NAMALWA (cell line): ENCODE data around the gene STXBP5L.
A peak's percentile ranks its signal among the peaks of the same experiment; 100 is the strongest.
"Not testable (repeated sequence)": the region's sequence is repeated elsewhere in the genome, so short reads cannot be mapped to it uniquely, and the experiment has no call there.

Experiments
- DNase-seq: peaks from one replicate; pipeline ENCODE4 v3.0.0-alpha.2; 2015; ENCODE audit warnings: low spot score

STXBP5L gene

GRCh38 chr3:121018917-121019321, 110.9 kb downstream of the STXBP5L start:
- no peak for DNase-seq

DNA sequence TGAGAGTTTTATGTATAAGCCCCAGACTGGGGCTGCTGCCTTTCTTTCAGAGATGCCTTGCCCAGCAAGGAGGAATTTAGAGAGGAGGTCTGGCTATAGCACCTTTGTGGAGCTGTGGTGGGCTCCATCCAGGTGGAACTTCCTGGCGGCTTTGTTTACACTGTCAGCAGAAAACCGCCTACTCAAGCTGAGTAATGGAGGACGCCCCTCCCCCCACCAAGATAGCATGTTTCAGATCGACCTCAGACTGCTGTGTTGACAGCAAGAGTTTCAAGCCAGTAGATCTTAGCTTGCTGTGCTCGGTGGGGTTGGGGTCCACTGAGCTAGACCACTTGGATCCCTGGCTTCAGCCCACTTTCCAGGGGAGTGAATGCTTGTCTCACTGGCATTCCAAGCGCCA, 155.6 kb downstream of the STXBP5L start:
- DNase-seq: no peak

DNA sequence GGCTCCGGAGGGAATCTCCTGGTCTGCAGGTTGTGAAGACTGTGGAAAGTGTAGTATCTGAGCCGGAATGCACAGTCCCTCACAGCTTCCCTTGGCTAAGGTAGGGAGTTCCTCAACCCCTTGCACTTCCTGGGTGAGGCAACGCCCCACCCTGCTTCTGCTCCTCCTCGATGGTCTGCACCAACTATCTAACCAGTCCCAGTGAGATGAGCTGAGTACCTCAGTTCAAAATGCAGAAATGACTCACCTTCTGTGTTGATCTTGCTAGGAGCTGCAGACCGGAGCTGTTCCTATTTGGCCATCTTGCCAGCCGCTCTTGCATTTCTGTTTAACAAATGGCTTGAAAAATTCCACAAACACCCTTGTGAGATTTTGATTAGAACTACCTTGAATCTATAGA, 156.1 kb downstream of the STXBP5L start:
- DNase-seq: no peak

DNA sequence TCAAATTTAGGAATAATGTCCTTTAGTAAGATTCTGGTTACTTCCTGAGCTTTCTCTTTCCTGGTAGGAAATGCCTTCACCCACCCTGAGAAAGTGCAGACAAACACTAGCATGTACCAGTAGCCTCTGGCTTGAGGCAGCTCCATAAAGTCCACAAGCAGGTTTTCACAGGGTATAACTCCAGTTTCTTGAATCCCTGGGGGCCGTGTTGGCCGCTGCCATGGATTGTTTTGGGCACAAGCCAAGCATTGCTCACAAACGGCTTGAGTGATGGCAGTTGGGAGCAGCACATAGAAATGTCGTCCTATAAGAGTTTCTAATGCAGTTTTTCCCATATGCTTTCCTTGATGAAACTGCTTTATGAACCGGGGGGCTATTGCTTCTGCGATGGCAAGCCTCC, 164.1 kb downstream of the STXBP5L start:
- DNase-seq: no peak

- no peak for DNase-seq
These were observed 165.0 kb downstream of the STXBP5L start for GRCh38 chr3:121073011-121073410.

GRCh38 chr3:121075191-121075590, 167.2 kb downstream of the STXBP5L start:
- no peak for DNase-seq

DNA sequence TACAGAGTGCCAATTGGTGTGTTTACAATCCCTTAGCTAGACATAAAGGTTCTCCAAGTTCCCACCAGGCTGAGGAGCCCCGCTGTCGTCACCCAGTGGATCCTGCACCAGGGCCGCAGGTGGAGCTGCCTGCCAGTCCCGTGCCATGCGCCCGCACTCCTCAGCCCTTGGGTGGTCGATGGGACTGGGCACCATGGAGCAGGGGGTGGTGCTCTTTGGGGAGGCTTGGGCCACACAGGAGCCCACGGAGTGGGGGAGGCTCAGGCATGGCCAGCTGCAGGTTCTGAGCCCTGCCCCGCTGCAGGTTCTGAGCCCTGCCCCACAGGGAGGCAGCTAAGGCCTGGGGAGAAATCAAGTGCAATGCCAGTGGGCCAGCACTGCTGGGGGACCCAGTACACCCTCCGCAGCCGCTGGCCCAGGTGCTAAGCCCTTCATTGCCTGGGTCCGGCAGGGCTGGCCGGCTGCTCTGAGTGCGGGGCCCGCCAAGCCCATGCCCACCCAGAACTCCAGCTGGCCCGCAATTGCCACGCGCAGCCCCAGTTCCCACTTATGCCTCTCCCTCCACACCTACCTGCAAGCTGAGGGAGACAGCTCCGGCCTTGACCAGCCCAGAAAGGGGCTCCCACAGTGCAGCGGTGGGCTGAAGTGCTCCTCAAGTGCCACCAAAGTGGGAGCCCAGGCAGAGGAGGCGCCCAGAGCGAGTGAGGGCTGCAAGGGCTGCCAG, 170.5 kb downstream of the STXBP5L start:
- DNase-seq: not testable (repeated sequence)

DNA sequence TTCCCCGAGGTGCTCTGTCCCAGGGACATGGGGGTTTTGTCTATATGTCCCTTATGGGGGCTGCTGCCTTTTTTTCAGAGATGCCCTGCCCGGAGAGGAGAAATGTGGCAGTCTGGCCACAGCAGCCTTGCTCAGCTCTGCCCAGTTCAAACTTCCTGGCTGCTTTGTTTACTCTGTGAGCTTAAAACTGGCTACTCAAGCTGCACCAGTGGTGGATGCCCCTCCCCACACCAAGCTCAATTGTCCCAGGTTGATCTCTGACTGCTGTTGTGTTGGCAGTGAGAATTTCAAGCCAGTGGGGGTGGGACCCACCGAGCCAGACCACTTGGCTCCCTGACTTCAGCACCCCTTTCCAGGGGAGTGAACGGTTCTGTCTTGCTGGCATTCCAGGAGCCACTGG, 188.9 kb downstream of the STXBP5L start:
- DNase-seq: no peak

DNA sequence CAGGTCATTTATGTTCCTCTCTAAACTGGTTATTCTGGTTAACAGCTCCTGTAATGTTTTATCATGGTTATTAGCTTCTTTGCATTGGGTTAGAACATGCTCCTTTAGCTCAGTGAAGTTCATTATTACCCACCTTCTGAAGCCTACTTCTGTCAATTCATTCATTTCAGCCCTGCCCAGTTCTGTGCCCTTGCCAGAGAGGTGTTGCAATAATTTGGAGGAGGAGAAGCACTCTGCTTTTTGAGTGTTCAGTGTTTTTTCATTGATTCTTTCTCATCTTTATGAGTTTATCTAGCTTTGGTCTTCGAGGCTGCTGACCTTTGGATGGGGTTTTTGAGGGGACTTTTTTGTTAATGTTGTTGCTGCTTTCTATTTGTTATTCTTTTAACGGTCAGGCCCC, 203.1 kb downstream of the STXBP5L start:
- not testable (repeated sequence) for DNase-seq

DNA sequence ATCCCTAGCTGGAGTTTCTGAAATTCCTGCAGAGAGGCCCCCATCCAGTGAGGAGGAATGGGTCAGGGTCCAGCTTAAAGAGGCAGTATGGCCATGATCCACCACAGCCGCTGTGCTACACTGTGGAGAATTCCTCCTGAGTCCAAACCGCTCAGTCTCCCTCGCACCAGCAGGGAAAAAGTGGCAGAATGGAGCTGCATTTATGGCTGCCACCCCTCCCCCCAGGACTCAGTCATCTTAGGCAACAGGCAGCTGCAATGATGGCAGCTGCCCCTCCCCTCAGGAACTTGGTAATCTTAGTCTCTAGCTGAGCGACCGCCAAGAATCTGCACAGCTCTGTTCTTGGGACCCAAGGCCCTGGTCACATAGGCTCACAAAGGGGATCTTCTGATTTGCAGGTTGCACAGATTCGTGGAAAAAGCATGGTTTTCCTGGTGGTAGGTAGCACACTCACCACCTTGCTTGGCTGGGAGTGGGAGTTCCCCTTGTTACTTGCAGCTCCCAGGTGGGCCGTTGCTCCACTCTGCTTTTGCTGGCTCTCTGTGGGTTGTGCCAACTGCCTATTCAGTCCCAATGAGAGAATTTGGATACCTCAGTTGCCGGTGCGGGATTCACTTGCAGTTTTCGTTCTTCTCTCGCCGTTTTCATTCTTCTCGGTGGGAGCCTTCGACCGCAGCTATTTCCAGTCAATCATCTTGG, 204.1 kb downstream of the STXBP5L start:
- DNase-seq: no peak

DNA sequence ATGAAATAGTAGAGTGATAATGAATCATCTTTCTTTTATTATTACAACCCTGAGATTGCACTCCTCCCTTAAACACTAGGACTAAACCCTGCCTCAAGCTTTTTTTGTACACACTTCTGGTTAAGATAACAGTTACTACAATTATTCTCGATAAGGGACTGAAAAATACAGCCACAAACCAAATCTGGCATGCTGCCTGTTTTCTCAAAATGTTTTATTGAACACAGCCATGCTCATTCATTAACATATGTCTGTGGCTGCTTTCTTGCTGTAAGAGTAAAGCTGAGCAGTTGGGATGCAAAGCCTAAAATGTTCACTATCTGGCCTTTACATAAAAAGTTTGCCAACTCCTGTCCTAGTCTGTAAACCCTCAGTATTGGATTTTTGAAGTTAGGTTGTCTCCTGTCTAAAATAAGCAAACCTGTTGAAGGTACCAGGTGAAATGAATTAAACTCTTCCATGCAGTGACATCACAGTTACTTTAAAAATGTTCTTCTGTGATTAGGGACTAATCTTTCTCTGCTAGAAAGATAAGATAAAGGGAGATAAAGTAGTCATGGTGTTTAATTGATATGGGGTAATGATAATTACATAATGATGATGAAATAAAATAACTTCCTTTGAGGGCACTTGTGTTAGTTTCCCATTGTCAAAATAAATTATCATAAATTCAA, 218.2 kb downstream of the STXBP5L start:
- DNase-seq: no peak

DNA sequence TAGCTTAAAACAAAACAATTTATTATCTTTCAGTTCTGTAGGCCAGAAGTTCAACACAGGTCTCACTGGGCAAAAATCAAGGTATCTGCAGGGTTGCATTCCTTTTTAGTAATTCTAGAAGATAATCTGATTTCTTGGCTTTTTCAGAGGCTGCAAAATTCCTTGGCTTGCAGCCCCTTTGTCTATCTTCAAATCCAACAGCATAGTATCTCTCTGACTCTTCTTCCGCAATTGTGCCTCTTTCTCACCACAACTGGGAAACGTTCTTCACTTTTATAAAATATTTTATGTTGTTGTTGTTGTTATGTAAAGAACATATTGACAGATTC, 218.7 kb downstream of the STXBP5L start:
- no peak for DNase-seq

GRCh38 chr3:121152573-121152972, 244.6 kb downstream of the STXBP5L start:
- DNase-seq: peak; percentile 34

DNA sequence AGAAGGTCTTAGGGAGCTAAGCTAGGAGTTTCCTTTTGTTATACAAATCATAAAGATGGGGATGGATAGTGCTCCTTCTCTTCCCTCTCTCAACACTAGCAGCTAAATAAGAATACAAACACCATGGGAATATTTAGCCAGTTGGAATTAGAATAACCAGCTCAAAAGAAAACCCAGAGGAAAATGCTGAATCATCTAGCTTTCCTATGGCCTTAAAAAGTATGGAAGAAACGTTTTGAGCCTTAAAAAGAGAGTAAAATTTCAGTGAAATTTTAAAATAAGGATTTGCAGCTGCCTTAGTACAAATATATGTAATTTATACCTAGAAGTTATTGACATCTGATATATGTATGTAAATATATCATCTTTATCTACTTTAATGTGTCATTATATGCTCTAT, 245.8 kb downstream of the STXBP5L start:
- DNase-seq: no peak

- no peak for DNase-seq
These were observed 247.0 kb downstream of the STXBP5L start for GRCh38 chr3:121155028-121155427.

GRCh38 chr3:121165397-121165837, 257.4 kb downstream of the STXBP5L start:
- DNase-seq: no peak

GRCh38 chr3:121167374-121168139, 259.6 kb downstream of the STXBP5L start:
- DNase-seq: no peak

DNA sequence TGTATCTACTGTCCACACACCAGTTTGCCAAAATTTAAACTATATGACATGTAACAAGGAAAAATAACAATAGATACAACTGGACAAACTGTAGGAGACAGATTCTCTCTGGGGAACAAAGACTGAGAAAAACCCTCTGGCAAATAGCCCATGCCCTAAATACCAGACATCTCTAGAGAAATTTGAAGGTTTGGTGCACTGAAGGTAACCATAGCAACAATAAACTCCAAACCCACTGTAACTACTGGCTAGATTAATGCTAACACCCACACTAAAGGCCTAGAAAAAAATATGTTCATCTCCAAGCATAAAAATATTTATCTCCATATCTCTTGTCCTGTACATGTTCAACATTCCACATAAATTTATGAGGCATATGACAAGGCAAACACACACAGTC, 267.1 kb downstream of the STXBP5L start:
- no peak for DNase-seq

DNA sequence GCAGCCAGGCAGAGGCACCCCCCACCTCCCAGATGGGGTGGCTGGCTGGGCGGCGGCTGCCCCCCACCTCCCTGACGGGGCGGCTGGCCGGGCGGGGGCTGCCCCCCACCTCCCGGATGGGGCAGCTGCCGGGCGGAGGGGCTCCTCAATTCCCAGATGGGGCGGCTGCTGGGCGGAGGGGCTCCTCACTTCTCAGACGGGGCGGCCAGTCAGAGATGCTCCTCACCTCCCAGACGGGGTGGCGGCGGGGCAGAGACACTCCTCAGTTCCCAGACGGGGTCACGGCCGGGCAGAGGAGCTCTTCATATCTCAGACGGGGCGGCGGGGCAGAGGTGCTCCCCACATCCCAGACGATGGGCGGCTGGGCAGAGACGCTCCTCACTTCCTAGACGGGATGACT, 282.6 kb downstream of the STXBP5L start:
- not testable (repeated sequence) for DNase-seq

GRCh38 chr3:121202573-121202972, 294.6 kb downstream of the STXBP5L start:
- no peak for DNase-seq

DNA sequence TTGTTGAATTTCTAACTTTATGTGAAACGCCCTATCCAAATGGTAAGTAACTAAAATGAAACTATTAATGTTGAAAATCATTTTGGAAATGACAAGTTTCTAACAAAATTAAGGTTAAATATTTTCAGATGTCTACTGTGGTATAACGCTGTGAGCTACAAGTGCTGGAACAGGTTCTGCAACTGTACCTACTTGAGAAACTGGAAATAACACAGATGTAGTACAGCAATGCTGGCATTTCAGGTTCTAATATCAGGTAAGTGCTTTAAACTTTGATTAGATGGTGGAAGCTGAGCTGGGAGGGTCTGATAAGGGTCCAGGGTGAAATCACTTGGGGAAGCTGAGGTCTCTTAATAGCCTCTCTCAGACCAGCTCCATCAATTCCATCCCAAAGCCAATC, 315.1 kb downstream of the STXBP5L start:
- DNase-seq: no peak

GRCh38 chr3:121228971-121229370, 321.0 kb downstream of the STXBP5L start:
- no peak for DNase-seq

GRCh38 chr3:121230194-121230593, 322.2 kb downstream of the STXBP5L start:
- DNase-seq: not testable (repeated sequence)
